OCI-LY3 (cell line): Measurements from ENCODE around the gene MED13L.

Source experiments
- H2AFZ ChIP-seq: fragments of 200-600, 300-600 bp; shearing (Covaris generic); 2 replicates; pipeline ENCODE4 v1.6.0; 2014; ENCODE audit warnings: antibody characterized with exemption, low read depth, low read length
- H3K27ac ChIP-seq: fragments of 200-600, 300-600 bp; sonication (generic); 2 replicates; pipeline ENCODE4 v1.5.1; 2014; ENCODE audit warnings: mild to moderate bottlenecking, low read length, moderate library complexity, mixed read lengths
- H3K27me3 ChIP-seq: fragments of 200-600, 300-600 bp; sonication (generic); 2 replicates; pipeline ENCODE4 v1.6.1; 2014; ENCODE audit warnings: low read depth, low read length, mixed read lengths
- H3K36me3 ChIP-seq: fragments of 200-600, 300-600 bp; sonication (generic); replicated peaks from 2 replicates; pipeline ENCODE3; 2014; ENCODE audit warnings: low read depth, low read length, mixed read lengths
- H3K4me1 ChIP-seq: fragments of 300-600, 200-600 bp; sonication (generic); 2 replicates; pipeline ENCODE4 v1.6.1; 2014; ENCODE audit warnings: low read length, mixed read lengths
- H3K4me2 ChIP-seq: fragments of 200-600, 300-600 bp; sonication (generic); 2 replicates; pipeline ENCODE4 v1.6.1; 2014; ENCODE audit warnings: low read length, mixed read lengths
- H3K4me3 ChIP-seq: fragments of 300-600, 200-600 bp; sonication (generic); 2 replicates; pipeline ENCODE4 v1.5.1; 2014; ENCODE audit warnings: antibody characterized with exemption, mild to moderate bottlenecking, low read length, moderate library complexity
- H3K79me2 ChIP-seq: fragments of 300-600, 200-600 bp; shearing (Covaris generic); 2 replicates; pipeline ENCODE4 v1.6.1; 2014; ENCODE audit warnings: mild to moderate bottlenecking, low read length, mixed read lengths
- H3K9ac ChIP-seq: fragments of 300-600, 200-600 bp; shearing (Covaris generic); 2 replicates; pipeline ENCODE4 v1.6.0; 2014; ENCODE audit warnings: mild to moderate bottlenecking, low read length, moderate library complexity
- H3K9me3 ChIP-seq: fragments of 200-600, 300-600 bp; shearing (Covaris generic); 2 replicates; pipeline ENCODE4 v1.6.1; 2014; ENCODE audit warnings: low read length, mixed read lengths; ENCODE audit not compliant: insufficient read depth
- H4K20me1 ChIP-seq: fragments of 200-600, 300-600 bp; sonication (generic); 2 replicates; pipeline ENCODE4 v1.6.1; 2016; ENCODE audit warnings: low read length, mixed read lengths; ENCODE audit not compliant: insufficient read depth
- EZH2phosphoT487 ChIP-seq: fragments of 200-600 bp; shearing (Covaris generic); IDR thresholded peaks from 2 replicates; pipeline ENCODE4 v1.6.1; 2018; ENCODE audit warnings: antibody characterized with exemption, mixed run types, low read depth
- TF ChIP-seq, protein P1 (sequence below): fragments of 200-600, 300-600 bp; sonication (generic); IDR thresholded peaks from 2 replicates; pipeline ENCODE4 v1.5.1; 2014; ENCODE audit warnings: antibody characterized with exemption, low read length, low read depth

Gene MED13L

DNA sequence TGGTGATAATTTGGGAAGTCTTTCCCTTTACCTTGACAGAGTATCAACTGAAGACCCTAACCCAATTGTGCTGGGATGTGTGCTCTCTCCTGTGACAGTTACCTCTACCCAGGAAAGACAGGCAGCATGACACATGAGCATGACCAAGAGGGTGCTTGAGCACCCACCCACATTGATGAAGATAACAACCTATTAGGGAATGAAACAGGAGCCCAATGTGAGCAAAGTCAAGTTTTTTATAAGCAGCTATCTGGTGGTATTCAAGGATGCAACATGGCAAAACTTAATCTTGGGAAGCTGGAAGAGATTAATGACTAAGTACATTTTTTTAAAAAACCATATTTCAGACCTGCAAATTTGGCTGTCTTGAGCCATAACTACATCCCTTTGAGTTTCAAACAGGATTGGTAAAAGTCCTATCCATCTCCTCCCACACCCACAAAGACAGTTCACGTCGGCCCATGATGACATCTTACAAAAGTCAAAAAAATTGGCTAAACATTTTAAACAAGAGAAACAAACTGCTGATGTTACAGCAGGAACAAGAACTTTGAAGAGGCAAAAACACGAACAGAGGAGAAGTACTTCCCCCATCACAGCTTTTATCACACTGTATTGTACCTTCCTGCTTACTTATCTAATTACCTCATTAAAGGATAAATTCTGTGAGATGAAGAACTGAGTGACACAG is 60.3 kb downstream of the MED13L start:
- H4K20me1 ChIP-seq = peaks cover 14% of the 10 kb centered on the region; the same call in 1 of the 2 replicates
- H2AFZ ChIP-seq = no peak overlapping the region
- H3K27me3 ChIP-seq = no peaks in the 10 kb centered on the region
- H3K36me3 ChIP-seq = no peaks in the 10 kb centered on the region
- H3K4me2 ChIP-seq = no peak overlapping the region
- H3K9me3 ChIP-seq = no peaks in the 10 kb centered on the region
- H3K4me1 ChIP-seq = peaks cover 12% of the 10 kb centered on the region
- no peak for TF ChIP-seq EZH2phosphoT487
- TF ChIP-seq, protein P1, sequence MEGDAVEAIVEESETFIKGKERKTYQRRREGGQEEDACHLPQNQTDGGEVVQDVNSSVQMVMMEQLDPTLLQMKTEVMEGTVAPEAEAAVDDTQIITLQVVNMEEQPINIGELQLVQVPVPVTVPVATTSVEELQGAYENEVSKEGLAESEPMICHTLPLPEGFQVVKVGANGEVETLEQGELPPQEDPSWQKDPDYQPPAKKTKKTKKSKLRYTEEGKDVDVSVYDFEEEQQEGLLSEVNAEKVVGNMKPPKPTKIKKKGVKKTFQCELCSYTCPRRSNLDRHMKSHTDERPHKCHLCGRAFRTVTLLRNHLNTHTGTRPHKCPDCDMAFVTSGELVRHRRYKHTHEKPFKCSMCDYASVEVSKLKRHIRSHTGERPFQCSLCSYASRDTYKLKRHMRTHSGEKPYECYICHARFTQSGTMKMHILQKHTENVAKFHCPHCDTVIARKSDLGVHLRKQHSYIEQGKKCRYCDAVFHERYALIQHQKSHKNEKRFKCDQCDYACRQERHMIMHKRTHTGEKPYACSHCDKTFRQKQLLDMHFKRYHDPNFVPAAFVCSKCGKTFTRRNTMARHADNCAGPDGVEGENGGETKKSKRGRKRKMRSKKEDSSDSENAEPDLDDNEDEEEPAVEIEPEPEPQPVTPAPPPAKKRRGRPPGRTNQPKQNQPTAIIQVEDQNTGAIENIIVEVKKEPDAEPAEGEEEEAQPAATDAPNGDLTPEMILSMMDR = no peak
- H3K4me3 ChIP-seq = no peak overlapping the region
- H3K27ac ChIP-seq = no peak overlapping the region
- peaks cover 80% of the 10 kb centered on the region for H3K79me2 ChIP-seq
- no peak overlapping the region for H3K9ac ChIP-seq

GRCh38 chr12:116216022-116216756 is 61.3 kb downstream of the MED13L start:
- peaks cover 14% of the 10 kb centered on the region; the same call in 1 of the 2 replicates for H4K20me1 ChIP-seq
- no peak for TF ChIP-seq EZH2phosphoT487
- TF ChIP-seq, protein P1 = no peak
- H3K4me1 ChIP-seq = peaks cover 11% of the 10 kb centered on the region
- no peaks in the 10 kb centered on the region for H3K27me3 ChIP-seq
- H3K4me3 ChIP-seq = no peak overlapping the region
- peaks cover 88% of the 10 kb centered on the region for H3K79me2 ChIP-seq
- no peak overlapping the region for H3K27ac ChIP-seq
- H3K4me2 ChIP-seq = no peak overlapping the region
- no peak overlapping the region for H3K9ac ChIP-seq
- no peaks in the 10 kb centered on the region for H3K9me3 ChIP-seq
- H3K36me3 ChIP-seq = no peaks in the 10 kb centered on the region
- H2AFZ ChIP-seq = no peak overlapping the region

DNA sequence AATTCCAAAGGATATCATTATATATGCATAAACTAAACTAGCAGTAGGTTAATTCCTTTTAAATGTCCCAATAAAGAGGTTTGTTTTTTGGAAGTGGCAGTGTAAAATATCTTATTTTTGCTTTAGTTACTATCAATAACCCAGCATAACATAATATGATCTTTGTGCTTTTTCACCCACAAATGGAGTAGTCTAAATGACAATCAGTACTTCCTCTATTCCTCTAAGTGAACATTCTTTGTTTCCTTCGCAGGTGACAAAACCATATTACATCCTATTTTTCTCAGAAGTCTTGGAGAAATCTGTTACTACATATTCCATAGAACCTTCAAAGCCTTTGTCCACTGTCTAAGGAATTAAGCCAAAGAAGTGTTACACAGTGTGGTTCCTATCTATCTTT is 62.5 kb downstream of the MED13L start:
- peaks cover 87% of the 10 kb centered on the region for H3K79me2 ChIP-seq
- no peak overlapping the region for H3K4me3 ChIP-seq
- no peak overlapping the region for H3K27ac ChIP-seq
- no peak overlapping the region for H2AFZ ChIP-seq
- H4K20me1 ChIP-seq = peaks cover 19% of the 10 kb centered on the region; the same call in 1 of the 2 replicates
- H3K27me3 ChIP-seq = no peaks in the 10 kb centered on the region
- no peaks in the 10 kb centered on the region for H3K9me3 ChIP-seq
- no peaks in the 10 kb centered on the region for H3K36me3 ChIP-seq
- peaks cover 11% of the 10 kb centered on the region for H3K4me1 ChIP-seq
- no peak overlapping the region for H3K9ac ChIP-seq
- H3K4me2 ChIP-seq = no peak overlapping the region
- TF ChIP-seq, protein P1 = no peak
- TF ChIP-seq EZH2phosphoT487 = no peak

DNA sequence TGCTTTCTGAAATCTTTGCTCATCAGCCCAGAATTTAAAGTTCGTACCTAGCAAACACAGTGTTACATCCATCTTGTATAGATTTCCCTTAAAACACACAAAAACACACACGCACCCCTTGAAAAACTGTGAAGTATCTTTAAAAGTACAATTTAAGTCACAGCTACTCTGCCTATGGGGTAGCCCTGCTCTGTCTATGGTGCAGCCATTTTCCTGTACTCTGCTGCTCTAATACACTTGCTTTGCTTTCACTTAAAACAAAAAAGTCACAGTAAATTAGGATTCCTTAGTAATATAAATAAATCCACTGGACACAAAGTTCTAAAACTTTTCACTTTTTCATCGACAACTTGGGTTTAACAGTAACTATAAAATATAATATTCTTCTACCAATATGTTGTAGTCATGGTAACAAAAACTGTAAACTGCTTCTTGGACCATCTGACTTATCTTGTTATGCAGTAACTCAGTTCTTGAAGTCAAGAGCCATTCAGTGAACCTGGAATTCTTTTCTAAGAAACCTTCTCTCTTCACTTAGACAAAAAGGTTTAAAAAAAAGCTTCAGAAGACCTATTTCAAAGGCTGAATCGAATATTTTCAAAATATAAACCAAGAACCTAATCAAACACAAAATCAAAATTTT is 63.5 kb downstream of the MED13L start:
- no peaks in the 10 kb centered on the region for H3K36me3 ChIP-seq
- no peak overlapping the region for H3K9ac ChIP-seq
- H3K9me3 ChIP-seq = no peaks in the 10 kb centered on the region
- H3K4me1 ChIP-seq = peaks cover 11% of the 10 kb centered on the region
- H3K27me3 ChIP-seq = no peaks in the 10 kb centered on the region
- no peak overlapping the region for H3K27ac ChIP-seq
- H3K4me3 ChIP-seq = no peak overlapping the region
- TF ChIP-seq EZH2phosphoT487 = no peak
- TF ChIP-seq, protein P1 = no peak
- H3K4me2 ChIP-seq = no peak overlapping the region
- peaks cover 24% of the 10 kb centered on the region; the same call in 1 of the 2 replicates for H4K20me1 ChIP-seq
- H2AFZ ChIP-seq = no peak overlapping the region
- H3K79me2 ChIP-seq = peaks cover 94% of the 10 kb centered on the region
